GM21528 (cell line): ENCODE data around the gene FOXF2.

Experiments
- ATAC-seq: cut with Tn5 transposase; IDR thresholded peaks from one replicate; pipeline ENCODE4 v1.9.1; 2021; ENCODE audit warnings: mild to moderate bottlenecking, moderate library complexity; ENCODE audit not compliant: unreplicated experiment, low FRiP score

The FOXF2 gene

DNA sequence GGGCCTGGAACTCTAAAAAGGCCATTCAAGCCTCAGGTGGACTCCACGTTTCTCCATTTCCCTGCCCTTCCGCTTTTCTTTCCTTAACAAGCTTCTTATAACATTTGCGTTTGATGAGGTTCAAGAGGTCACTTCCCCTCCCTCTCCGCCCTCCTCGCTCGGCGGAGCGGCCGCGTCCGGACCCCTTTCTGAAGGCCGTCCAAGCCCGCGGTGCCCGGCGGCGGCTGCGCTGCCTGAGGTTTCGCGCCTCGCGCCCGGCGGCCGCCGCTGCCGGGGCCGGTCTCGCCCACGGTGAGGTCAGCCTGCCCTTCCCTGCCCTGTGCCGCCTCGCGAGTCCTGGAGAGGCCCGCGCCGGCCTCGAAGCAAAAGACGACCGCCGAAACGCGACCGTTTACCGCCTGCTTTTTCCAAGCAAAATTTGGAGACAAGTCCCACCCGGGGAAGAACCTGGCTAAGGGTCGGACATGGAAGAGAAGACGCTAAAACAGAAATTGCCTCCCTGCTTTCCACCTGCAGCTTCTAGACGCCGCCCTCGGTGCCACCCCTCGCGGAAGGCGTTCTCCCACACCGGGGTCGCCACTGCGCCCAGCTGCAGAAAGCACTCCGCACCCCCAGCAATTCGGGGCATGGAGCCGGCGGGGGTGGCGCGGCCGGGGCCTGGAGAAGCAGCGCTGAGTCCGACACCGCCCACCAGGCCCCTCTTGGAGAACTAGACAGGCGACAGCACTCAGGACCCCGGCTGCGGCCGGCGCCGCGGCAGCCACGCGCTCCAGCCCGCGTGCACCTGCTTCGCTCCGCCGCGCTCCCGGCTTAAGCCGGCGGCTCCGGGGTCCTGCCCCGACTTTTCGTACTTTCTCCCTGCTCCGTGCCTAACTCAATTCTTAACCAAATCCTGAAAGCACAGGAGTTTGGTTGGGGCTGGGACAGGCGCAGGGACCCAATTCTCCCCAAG lies 11.0 kb upstream of the FOXF2 start:
- ATAC-seq = no peak

DNA sequence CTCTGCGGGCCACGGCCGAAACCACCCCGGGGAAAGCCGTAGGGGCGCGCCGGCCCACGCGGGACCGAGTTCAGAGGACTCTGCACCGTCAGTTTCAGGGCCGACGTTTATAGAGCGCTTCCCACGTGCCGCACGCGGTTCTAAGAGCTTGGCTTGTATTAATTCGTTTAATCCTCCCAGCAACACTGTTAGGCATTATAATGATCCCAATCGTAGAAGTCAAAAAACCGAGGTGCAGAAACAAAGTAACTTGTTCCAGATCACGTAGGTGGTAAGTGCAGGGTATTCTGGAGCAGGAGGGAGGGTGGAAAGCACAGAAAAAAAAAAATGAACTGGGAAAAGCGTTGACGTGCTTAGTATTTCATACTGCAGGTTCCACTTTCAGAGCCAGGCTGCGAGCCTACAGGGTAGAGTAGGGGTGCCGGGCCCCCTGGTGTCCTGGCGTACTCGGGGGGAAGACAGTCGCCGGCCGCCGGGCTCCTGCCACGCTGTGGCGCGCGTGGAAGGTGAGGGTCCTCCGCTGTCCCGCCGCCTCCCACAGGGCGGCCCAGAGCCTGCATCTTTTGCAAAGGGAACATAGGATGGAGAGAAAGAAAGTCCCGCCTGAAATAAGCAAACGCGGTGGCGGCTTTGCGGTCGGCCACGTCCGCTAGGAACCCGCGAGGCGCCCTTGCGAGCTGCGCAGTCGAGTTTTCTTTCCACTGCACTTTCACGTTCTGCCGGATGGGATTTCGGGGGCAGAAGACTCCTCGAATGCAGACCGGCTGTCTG lies 10.2 kb upstream of the FOXF2 start:
- ATAC-seq = no peak

DNA sequence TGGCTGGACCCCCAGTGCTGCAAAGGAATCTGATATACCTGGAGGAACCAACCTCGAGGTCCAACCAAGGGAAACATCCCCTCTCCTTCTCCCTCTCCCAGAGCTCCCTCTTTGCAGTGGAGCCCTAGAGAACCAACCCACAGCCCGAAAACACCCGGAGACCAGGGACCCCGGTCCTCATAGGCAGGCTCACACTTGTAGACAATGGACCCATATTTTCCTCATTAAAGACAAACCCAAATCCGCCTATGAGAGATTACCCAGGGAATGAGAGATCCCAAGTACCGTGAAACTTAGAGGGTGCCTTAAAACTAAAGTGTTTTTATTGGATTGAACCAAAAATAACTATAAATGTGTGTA lies 9.6 kb upstream of the FOXF2 start:
- ATAC-seq = no peak

DNA sequence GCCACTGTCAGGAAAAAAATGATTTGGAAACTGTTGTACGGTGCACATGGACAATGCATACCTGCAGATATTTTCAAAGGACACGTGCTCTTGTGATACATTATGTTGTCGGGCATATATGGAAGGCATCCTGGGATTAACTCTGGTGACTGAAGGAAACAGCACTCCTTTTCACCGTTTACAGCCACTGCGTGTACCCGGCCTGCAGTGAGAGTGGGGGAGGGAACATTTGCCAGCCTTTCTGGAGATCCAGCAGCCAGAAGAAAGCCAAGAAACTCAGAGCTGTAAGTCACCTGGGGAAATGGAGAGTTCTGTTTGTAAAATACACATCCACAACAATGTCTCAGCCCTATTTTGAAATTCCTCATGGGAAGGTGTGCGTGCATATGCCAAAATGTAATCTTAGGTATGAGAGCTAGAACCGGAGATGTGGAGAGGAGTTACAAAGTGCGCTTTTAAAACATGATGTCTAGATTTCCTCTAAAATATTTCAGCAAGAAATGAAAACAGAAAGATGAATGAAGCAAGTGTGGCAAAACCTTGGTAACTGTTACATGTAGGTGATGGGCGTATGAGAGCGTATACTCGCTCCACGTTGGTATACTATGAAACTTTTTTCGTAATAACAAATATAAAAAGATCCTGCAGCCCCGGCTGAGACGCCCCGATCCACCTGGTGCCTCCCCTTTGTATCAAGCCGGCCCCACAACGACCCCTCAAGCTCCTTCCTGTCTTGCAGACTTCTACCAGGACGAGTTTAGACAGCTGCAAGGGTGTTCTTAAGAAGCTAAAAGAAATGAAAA lies 8.6 kb upstream of the FOXF2 start:
- no peak for ATAC-seq

DNA sequence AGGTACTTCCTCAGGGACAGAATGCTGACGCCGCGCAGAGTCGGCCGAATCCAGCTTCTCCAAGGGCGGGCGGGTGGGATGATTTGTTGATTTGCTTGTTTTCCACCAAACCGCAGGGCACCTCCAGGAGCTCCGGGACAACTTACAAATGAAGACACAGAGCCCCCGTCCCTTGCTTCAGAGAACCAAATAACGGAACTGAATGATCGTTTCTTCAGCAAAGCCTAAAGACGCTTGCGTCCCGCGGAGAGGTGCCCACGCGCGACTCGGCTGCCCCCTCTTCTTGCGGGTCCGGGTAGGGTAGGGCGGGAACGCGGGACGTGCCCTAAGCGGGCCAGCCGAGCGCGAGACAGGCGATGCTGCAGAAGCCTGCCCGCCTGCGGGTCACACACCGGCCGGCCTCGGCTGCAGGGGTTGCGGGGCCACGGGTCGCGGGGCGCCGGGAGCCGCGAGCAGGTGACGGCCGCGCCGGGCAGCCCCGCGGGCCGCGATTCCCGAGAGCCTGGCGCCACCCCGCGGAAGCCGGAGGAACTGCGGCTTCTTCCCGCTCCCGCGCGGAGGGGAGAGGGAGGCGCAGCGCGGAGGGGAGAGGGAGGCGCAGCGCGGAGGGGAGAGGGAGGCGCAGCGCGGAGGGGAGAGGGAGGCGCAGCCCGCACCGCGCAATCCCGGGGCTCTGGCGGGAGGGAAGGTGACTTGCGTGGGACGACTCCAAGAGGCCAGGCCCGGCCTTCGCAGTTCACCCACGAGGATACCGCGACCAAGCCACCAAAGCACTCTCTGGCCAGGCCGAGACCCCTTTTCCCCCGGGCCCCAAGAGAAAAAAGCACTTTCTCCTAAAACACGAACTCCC lies 7.7 kb upstream of the FOXF2 start:
- ATAC-seq = no peak

DNA sequence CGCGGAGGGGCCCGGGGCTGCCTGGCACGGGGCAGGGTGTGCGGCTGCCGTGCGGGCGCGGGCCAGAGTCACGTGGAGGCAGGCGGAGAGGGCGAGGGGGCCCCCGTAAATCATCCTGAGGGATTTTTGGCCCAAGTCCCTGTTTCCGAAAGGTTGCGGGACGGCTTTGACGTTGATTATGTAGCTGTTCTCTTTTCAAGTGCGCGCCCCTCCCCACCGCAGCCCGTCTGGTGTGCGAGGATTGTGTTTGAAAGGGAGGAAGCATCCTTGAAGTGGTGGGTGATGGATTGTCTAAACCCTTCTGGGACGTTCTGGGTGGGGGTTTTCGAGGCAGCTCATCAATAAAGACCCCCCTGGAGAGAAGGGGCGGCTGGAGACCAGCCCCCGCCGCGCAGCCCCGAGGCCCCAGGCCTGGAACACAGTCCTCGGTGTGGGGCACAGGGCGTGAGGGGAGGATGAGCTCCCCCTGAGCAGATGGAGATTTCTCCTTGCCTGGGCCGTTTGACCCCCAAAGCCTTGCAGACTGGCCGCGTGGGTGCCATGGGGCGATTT lies 7.0 kb upstream of the FOXF2 start:
- ATAC-seq = no peak

DNA sequence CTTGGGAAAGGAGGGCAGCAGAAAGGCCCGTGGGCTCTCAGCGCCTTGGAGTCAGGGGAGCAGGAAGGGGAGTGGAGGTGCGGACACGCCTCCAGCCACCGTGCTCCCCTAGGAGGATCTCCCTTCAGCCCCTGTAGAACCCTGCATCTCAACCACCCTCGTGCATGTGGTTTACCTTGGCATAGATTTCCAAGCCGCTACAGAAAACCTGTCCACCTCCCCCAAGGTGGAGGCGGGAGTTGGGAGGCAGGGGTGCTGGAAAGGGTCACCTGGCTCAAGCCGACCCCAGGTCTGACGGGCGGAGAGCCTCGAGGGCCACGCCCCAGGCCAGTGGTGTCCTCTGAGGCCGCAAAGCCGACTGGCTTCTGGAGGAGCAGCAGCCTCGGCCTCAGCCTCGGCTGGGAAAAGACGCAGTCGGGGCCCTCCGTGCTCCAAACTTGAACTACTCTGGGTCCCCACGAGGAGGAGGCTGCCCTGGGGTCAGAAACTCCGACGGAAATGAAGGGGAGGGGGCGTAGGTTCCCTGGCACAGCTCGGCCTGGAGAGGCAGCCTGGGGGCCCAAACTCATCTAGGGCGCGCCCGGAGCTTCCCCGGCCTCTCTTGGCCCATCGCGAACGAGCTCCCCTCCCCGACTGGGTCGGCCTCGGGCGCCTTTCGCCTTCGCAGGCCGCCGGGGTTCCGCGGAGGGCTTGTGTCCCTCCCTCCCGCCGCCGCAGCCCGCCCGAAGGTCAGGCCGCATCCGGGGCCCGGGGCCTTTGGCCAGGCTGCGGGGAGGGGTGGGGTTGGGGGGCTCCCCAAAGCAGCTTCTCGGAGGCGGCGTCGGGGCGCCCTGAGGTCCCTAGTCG lies 6.3 kb upstream of the FOXF2 start:
- ATAC-seq = no peak

DNA sequence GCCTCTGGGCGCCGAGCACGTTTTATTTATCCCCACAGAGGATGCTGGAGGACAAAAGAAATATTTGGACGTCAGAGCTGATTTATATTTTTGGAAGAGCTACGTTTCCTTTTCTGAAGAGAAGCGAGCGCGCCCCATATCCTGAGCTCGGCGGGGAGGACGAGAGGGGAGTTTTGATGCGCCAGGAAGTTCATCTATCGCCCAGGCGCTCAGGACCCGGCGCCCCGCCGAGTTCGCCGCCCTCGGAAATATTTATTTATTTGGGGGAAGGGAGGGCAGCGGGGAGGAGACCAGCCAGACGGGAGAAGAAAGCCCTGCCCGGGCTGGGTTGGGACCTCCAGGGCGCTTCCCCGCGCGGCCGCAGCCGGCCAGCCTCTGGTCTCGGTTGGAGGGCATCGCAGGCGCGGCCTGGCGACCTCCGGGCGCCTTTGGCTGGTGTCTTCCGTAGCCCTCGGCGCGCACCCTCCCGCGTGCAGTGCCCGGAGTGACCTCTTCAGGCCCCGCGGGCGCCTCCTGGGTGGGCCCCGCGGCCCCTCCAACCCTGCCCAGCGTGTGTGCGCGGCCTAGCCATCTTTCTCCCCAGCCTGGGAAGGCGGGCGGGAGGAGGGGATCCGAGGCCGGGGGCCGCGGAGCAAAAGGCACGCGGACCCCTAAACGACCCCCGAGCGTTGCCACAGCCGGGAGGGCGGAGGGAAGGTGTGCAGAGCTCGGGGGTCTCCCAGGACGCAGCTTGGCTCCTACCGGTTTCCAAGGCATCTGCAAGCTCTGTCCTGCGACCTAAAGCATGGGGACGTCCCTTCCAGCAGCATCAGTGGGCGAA lies 5.4 kb upstream of the FOXF2 start:
- ATAC-seq = no peak

DNA sequence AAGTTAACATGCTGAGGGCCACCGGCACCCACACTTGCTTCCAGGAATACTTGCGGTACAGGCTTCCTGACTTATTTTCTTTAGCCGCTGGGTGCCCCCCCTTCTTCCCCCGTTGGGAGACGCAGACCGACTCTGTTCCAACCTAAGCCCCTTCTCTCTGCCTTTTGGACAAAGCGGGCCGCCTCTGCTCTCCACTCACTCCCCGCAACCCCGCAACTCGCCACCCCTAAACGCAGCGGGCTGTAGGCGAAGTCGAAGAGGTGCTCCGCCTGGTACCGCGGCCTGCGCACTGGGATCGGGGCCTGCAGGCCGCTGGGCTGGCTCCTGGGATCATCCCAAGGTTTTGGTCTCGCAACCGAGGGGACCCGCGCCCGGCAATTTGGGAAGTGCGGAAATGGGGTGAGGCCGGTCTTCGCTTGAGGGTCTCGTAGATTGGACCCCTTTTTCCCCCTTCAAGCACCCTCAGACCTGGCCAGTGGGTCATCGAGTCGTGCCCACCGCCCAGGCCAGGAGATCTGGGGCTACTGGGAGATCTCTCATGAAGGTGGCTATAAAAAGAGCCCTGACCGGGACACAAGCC lies 4.7 kb upstream of the FOXF2 start:
- ATAC-seq = no peak

DNA sequence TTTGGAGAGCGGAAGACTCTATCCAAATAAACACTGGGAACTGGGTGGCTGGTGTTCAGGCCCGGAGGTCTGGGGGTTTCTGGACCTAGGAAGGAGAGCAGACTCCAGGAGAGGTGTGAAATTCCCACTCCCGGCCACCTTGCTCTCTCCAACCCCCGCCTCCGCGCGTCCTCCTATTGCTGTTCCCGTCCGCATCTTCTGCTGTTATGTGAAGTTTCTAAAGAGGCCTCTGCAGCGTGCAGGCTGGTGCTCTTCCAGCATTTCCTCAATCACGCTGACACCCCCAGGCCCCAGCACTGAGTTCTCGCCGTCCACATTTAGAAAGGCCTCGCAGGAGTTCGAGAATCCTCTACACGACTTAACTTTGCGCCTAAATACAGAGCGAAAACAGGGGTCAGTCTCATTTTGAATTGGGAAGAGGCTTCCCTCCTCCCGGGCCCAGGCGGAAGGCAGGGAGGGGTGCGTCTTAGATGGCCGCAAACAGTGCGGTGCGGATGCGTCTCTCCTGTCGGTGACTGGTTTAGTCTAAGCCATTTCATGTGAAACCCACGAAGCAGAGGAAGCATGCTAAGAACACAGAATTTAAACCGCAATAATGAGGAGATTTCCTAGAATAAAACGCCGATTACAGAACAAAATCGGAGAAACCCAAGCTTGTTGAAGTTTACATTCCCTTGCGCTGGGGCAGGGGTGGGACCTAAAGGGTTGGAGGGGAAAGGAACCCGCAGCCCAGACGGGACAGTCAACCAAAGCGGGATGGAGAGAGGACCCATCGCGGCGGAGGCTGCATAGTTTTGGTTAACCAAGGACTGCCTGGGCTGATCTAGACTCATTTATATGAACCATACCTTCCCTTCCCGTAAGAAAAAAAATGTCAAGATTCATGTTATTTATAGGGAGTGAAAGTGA lies 4.0 kb upstream of the FOXF2 start:
- no peak for ATAC-seq

DNA sequence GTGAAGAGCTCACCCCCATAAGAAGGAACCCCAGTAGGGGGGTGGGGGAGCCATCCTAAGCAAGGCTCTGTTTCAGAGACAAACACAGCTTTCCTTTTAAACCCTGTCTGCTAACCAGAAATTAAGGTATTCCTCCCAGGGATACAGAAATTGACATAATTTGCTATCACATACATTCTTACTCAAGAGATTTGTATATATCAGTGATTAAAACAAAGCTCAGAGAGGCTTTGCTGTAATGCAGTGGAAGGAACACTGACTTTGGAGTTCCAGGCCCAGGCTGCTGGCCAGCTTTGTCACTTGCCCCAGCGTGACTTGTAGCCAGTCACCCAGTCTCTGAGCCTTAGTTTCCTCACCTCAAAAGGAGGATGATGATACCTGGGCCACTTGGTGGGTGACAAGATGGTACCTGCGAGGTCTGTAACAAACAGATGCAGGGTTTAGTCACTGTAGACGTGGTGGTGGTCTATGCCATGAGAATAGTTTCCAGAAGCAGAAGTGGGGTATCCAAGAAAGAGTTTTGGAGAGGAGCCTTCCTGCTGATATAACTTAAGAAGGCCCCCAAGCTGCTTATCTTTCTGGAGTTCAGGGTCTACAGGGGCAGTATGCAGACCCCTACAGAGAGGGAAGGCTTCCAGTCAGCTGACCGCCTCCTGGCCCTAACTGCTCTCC lies 3.2 kb upstream of the FOXF2 start:
- ATAC-seq = no peak

DNA sequence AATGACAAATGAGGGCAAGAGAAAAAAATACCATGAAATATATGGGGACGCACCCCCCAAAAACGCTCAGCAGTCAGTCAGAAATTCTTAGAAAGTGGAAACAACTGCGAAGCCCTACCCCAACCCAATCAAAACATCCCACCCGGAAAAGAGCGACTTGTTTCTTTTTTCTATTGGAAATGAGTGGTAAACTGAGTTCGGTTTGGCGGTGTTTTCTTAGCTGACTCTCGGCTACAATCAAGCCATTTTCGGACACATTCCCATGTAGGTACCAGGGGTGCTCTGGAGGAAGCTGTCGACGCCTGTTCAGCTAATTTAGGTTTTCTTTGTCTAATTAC lies 1.9 kb upstream of the FOXF2 start:
- no peak for ATAC-seq

DNA sequence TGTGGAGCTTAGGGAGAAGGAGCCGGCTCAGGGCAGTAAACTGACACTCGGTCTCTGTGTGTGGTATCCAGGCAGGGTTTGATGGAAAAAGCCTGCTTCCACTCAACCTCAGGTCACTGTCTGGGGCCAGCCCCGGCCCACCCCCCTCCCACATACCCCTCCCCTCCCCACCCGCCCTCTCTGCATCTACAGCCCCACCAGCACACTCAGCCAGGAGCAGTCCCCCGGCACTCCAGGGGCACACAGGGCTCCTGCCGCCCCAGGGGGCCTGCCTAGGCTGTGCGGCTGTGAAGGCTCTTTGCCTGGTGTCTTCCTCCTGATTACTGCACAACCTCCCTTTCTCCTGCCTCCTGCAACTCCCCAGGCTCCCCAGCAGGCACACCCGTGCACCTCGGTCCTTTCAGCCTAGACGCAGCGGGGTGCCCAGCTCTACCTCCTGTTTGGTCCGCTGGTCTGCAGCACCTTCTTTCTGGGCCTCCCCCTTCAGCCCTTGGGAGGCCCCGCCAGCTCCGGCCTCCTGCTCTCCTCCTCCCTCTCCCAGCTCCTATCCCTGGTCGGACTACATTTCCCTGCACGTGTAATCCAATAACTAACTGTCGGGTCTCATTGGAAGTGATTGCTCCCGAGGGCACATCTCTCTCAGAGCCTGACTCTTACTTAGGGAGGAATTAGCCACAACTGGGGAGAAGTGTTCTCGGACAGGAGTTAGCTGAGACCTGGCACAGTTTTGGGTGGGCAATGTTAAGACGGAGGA lies 1.3 kb upstream of the FOXF2 start:
- no peak for ATAC-seq

DNA sequence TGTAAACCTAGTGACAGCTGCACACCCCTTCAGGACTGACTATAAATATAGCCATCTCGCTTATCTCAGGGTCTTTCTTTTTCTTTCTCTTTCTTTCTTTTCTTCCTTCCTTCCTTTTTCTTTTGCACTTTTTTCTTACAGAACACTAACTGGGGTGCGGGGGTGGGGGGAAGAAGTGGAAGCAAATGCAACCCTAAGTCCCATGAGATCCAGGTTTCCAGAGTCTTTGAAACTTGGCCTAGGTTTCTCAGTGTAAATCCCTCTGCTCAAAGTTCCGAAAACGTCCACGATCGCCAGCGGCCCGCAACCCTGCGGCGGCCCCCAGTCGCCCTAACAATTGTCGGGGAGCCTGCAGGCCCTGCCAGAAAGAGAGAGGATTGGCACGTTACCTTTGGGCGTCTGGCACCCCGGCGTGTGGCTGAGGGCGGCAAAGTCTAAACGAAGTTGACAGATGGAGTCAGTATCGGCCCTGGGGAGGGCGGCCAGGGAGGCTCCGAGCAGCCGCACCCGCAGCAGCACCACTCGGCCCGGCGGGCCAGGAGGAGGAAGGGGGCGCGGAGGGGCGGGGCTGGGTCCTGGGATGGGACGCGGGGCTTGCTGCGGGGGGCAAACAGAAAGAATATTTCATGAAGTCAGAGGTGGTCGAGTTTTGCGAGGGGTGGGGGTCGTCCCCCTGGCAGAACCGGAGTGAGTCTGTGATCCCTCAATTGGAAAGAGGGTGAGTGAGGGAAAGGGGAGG lies 577 bp upstream of the FOXF2 start:
- no peak for ATAC-seq
